ENCODE measurements around the gene EHD3. TPM values are rescaled to one million over a fixed set of nuclear protein-coding genes. Genes with fewer than 3 reads are reported as not detected.

Gene EHD3
- total RNA-seq, 1 donor from 2014 or later, result 8.0 TPM

GRCh38 chr2:31197166-31197565 is 36.8 kb upstream of the EHD3 start:
- Mint-ChIP-seq H3K36me3 (ENCODE audit: low read depth, unreplicated experiment) (no peaks in the 10 kb centered on the region), H3K4me1 (ENCODE audit: unreplicated experiment) (peaks cover 15% of the 10 kb centered on the region), H3K9me3 (ENCODE audit: unreplicated experiment) (no peaks in the 10 kb centered on the region), H3K27me3 (ENCODE audit: unreplicated experiment) (peaks cover 4% of the 10 kb centered on the region), H3K27ac (ENCODE audit: unreplicated experiment) (no peak overlapping the region), H3K4me3 (ENCODE audit: unreplicated experiment) (no peak overlapping the region)
- DNase-seq (ENCODE audit: low spot score), result no peak
- TF ChIP-seq CTCF (IDR thresholded peaks at IDR 0.05; ENCODE audit: unreplicated experiment), result no peak

- Mint-ChIP-seq H3K4me1 (ENCODE audit: unreplicated experiment) (peaks cover 15% of the 10 kb centered on the region), H3K36me3 (ENCODE audit: low read depth, unreplicated experiment) (no peaks in the 10 kb centered on the region), H3K4me3 (ENCODE audit: unreplicated experiment) (no peak overlapping the region), H3K9me3 (ENCODE audit: unreplicated experiment) (no peaks in the 10 kb centered on the region), H3K27me3 (ENCODE audit: unreplicated experiment) (peaks cover 4% of the 10 kb centered on the region), H3K27ac (ENCODE audit: unreplicated experiment) (no peak overlapping the region)
- TF ChIP-seq CTCF (IDR thresholded peaks at IDR 0.05; ENCODE audit: unreplicated experiment), result no peak
- DNase-seq (ENCODE audit: low spot score), result no peak
These were observed 36.3 kb upstream of the EHD3 start for GRCh38 chr2:31197669-31198068.

GRCh38 chr2:31199206-31199605 is 34.7 kb upstream of the EHD3 start:
- no peak overlapping the region for H3K4me3 Mint-ChIP-seq (ENCODE audit: unreplicated experiment)
- H3K36me3 Mint-ChIP-seq (ENCODE audit: low read depth, unreplicated experiment), result no peaks in the 10 kb centered on the region
- H3K4me1 Mint-ChIP-seq (ENCODE audit: unreplicated experiment), result peaks cover 12% of the 10 kb centered on the region
- TF ChIP-seq CTCF (IDR thresholded peaks at IDR 0.05; ENCODE audit: unreplicated experiment), result no peak
- no peak for DNase-seq (ENCODE audit: low spot score)
- no peaks in the 10 kb centered on the region for H3K9me3 Mint-ChIP-seq (ENCODE audit: unreplicated experiment)
- H3K27me3 Mint-ChIP-seq (ENCODE audit: unreplicated experiment), result peaks cover 4% of the 10 kb centered on the region
- no peak overlapping the region for H3K27ac Mint-ChIP-seq (ENCODE audit: unreplicated experiment)

GRCh38 chr2:31200972-31201371 is 33.0 kb upstream of the EHD3 start:
- Mint-ChIP-seq H3K36me3 (ENCODE audit: low read depth, unreplicated experiment) (no peaks in the 10 kb centered on the region), H3K4me3 (ENCODE audit: unreplicated experiment) (no peak overlapping the region), H3K27me3 (ENCODE audit: unreplicated experiment) (peaks cover 7% of the 10 kb centered on the region), H3K4me1 (ENCODE audit: unreplicated experiment) (peaks cover 12% of the 10 kb centered on the region), H3K9me3 (ENCODE audit: unreplicated experiment) (no peaks in the 10 kb centered on the region), H3K27ac (ENCODE audit: unreplicated experiment) (no peak overlapping the region)
- TF ChIP-seq CTCF (IDR thresholded peaks at IDR 0.05; ENCODE audit: unreplicated experiment), result no peak
- DNase-seq (ENCODE audit: low spot score), result no peak

- TF ChIP-seq CTCF (IDR thresholded peaks at IDR 0.05; ENCODE audit: unreplicated experiment), result no peak
- Mint-ChIP-seq H3K27me3 (ENCODE audit: unreplicated experiment) (peaks cover 7% of the 10 kb centered on the region), H3K4me1 (ENCODE audit: unreplicated experiment) (peaks cover 12% of the 10 kb centered on the region), H3K27ac (ENCODE audit: unreplicated experiment) (no peak overlapping the region), H3K9me3 (ENCODE audit: unreplicated experiment) (no peaks in the 10 kb centered on the region), H3K4me3 (ENCODE audit: unreplicated experiment) (no peak overlapping the region), H3K36me3 (ENCODE audit: low read depth, unreplicated experiment) (no peaks in the 10 kb centered on the region)
- no peak for DNase-seq (ENCODE audit: low spot score)
These were observed 31.9 kb upstream of the EHD3 start for GRCh38 chr2:31202041-31202440.

Data from endothelial cell (in vitro differentiated cells).